Measurements from ENCODE around the gene DIP2B.

DIP2B gene

GRCh38 chr12:50635364-50635763 is 130.6 kb downstream of the DIP2B start:
- no peak for TF ChIP-seq ZNF274 (IDR thresholded peaks at IDR 0.05; ENCODE audit: low read depth, low read length)
- TF ChIP-seq SUZ12 (IDR thresholded peaks at IDR 0.05; ENCODE audit: extremely low read depth, insufficient read depth, insufficient read length): no peak
- no peak for TF ChIP-seq YY1 (IDR thresholded peaks at IDR 0.05; ENCODE audit: insufficient read depth, insufficient read length)
- Histone ChIP-seq H3K27me3 (ENCODE audit: insufficient read depth, insufficient read length) (no peaks in the 10 kb centered on the region), H3K9me3 (ENCODE audit: insufficient read depth, low read length) (no peaks in the 10 kb centered on the region), H3K4me3 (ENCODE audit: insufficient read length, low read depth) (no peak overlapping the region), H3K9ac (ENCODE audit: insufficient read length, low read depth) (no peak overlapping the region), H3K36me3 (ENCODE audit: insufficient read depth, insufficient read length, low read length) (no peaks in the 10 kb centered on the region), H3K4me1 (ENCODE audit: insufficient read depth, insufficient read length) (no peaks in the 10 kb centered on the region)
- DNase-seq (ENCODE audit: low read depth, low spot score): no peak

DNA sequence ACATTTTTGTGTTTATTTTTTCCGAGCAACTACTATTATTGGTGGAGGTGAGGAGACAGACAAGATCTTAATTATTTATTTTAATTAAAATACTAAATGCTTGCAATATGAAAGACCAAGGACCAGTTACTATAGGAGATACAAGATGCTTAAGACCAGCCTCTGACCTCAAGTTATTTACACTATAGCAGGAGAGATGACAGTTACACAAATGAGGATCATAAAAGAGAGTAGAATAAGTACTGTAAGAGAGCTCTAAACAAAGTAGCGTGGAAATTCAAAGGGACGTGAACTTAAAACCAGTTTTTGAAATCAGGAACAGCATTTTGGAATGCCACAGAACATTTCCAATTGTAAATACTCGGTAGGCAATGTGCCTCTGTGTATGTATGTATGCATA is 131.1 kb downstream of the DIP2B start:
- Histone ChIP-seq H3K27me3 (ENCODE audit: insufficient read depth, insufficient read length) (no peaks in the 10 kb centered on the region), H3K36me3 (ENCODE audit: insufficient read depth, insufficient read length, low read length) (no peaks in the 10 kb centered on the region), H3K4me3 (ENCODE audit: insufficient read length, low read depth) (no peak overlapping the region), H3K4me1 (ENCODE audit: insufficient read depth, insufficient read length) (no peaks in the 10 kb centered on the region), H3K9me3 (ENCODE audit: insufficient read depth, low read length) (no peaks in the 10 kb centered on the region), H3K9ac (ENCODE audit: insufficient read length, low read depth) (no peak overlapping the region)
- DNase-seq (ENCODE audit: low read depth, low spot score): no peak
- TF ChIP-seq YY1 (IDR thresholded peaks at IDR 0.05; ENCODE audit: insufficient read depth, insufficient read length) (no peak), SUZ12 (IDR thresholded peaks at IDR 0.05; ENCODE audit: extremely low read depth, insufficient read depth, insufficient read length) (no peak), ZNF274 (IDR thresholded peaks at IDR 0.05; ENCODE audit: low read depth, low read length) (no peak)

GRCh38 chr12:50636505-50636904 is 131.7 kb downstream of the DIP2B start:
- Histone ChIP-seq H3K4me3 (ENCODE audit: insufficient read length, low read depth) (no peak overlapping the region), H3K4me1 (ENCODE audit: insufficient read depth, insufficient read length) (no peaks in the 10 kb centered on the region), H3K9me3 (ENCODE audit: insufficient read depth, low read length) (no peaks in the 10 kb centered on the region), H3K9ac (ENCODE audit: insufficient read length, low read depth) (no peak overlapping the region), H3K27me3 (ENCODE audit: insufficient read depth, insufficient read length) (no peaks in the 10 kb centered on the region), H3K36me3 (ENCODE audit: insufficient read depth, insufficient read length, low read length) (peaks cover 3% of the 10 kb centered on the region)
- TF ChIP-seq ZNF274 (IDR thresholded peaks at IDR 0.05; ENCODE audit: low read depth, low read length): no peak
- no peak for TF ChIP-seq YY1 (IDR thresholded peaks at IDR 0.05; ENCODE audit: insufficient read depth, insufficient read length)
- TF ChIP-seq SUZ12 (IDR thresholded peaks at IDR 0.05; ENCODE audit: extremely low read depth, insufficient read depth, insufficient read length): no peak
- DNase-seq (ENCODE audit: low read depth, low spot score): no peak

DNA sequence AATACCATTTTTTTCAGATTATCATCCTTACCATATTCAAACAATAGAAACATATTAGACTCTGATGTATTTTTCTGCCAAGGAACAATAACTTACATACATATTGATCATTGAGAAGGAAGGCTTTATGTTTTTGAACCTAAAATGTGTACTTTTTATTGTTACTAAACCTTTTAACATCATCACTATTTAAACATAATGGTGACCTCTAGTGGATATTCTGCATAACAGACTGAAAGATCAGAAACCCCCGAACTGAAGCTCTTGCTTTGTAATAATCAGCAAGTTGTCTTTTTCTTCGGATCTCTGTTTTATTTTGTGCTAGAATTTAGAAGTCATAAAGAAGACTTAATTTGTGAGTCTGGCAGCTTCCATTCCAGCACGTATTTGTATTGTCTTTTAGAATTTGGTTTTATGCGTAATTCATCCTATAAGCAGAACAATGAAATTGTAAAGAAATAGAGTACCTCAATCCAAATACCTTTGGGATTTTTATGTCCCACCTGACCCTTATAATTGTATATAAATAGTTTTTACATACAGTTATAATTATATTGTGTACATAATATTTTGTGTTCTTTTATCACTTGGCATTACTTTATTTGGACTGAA is 133.2 kb downstream of the DIP2B start:
- no peaks in the 10 kb centered on the region for H3K9me3 ChIP-seq (ENCODE audit: insufficient read depth, low read length)
- no peak for DNase-seq (ENCODE audit: low read depth, low spot score)
- no peaks in the 10 kb centered on the region for H3K4me1 ChIP-seq (ENCODE audit: insufficient read depth, insufficient read length)
- H3K4me3 ChIP-seq (ENCODE audit: insufficient read length, low read depth): no peak overlapping the region
- peaks cover 5% of the 10 kb centered on the region for H3K36me3 ChIP-seq (ENCODE audit: insufficient read depth, insufficient read length, low read length)
- TF ChIP-seq ZNF274 (IDR thresholded peaks at IDR 0.05; ENCODE audit: low read depth, low read length): no peak
- TF ChIP-seq YY1 (IDR thresholded peaks at IDR 0.05; ENCODE audit: insufficient read depth, insufficient read length): no peak
- TF ChIP-seq SUZ12 (IDR thresholded peaks at IDR 0.05; ENCODE audit: extremely low read depth, insufficient read depth, insufficient read length): no peak
- no peak overlapping the region for H3K9ac ChIP-seq (ENCODE audit: insufficient read length, low read depth)
- no peaks in the 10 kb centered on the region for H3K27me3 ChIP-seq (ENCODE audit: insufficient read depth, insufficient read length)

DNA sequence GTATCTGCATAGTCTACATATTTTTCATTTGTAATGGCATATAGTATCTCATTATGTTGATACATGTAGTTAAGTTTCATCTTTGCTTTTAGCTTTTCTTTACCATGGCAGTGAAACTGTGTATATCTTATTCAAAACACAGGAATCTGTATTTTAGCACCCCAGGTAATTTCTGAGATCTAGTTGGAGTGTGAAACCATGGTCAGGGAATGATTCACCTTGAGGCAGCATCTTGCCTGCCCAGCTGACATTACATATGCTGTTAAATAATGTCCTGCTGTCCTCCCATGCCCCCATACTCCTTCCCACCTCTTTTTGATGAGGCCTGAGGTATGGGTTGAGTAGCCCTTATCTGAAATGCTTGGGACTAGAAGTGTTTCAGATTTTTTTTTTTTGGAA is 133.7 kb downstream of the DIP2B start:
- H3K4me1 ChIP-seq (ENCODE audit: insufficient read depth, insufficient read length): no peaks in the 10 kb centered on the region
- H3K9ac ChIP-seq (ENCODE audit: insufficient read length, low read depth): no peak overlapping the region
- H3K4me3 ChIP-seq (ENCODE audit: insufficient read length, low read depth): no peak overlapping the region
- H3K27me3 ChIP-seq (ENCODE audit: insufficient read depth, insufficient read length): no peaks in the 10 kb centered on the region
- no peaks in the 10 kb centered on the region for H3K9me3 ChIP-seq (ENCODE audit: insufficient read depth, low read length)
- DNase-seq (ENCODE audit: low read depth, low spot score): no peak
- TF ChIP-seq SUZ12 (IDR thresholded peaks at IDR 0.05; ENCODE audit: extremely low read depth, insufficient read depth, insufficient read length) (no peak), ZNF274 (IDR thresholded peaks at IDR 0.05; ENCODE audit: low read depth, low read length) (no peak), YY1 (IDR thresholded peaks at IDR 0.05; ENCODE audit: insufficient read depth, insufficient read length) (no peak)
- H3K36me3 ChIP-seq (ENCODE audit: insufficient read depth, insufficient read length, low read length): peaks cover 5% of the 10 kb centered on the region

DNA sequence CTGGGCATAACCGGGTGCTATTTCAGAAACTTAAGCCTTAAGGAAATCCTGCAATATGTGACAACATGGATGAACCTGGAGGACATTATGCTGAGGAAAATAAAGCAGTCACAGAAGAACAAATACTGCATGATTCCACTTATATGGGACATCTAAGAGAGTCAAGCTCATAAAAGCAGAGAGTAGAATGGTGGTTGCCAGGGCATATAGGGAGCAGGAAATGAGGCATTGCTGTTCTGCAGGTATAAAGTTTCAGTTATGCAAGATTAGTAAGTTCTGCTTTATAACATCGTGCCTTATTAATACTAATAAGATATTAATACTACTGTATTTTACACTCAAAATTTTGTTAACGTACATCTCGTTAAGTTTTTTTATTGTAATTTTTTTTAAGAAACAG is 134.9 kb downstream of the DIP2B start:
- Histone ChIP-seq H3K36me3 (ENCODE audit: insufficient read depth, insufficient read length, low read length) (peaks cover 5% of the 10 kb centered on the region), H3K27me3 (ENCODE audit: insufficient read depth, insufficient read length) (no peaks in the 10 kb centered on the region), H3K4me3 (ENCODE audit: insufficient read length, low read depth) (no peak overlapping the region), H3K9me3 (ENCODE audit: insufficient read depth, low read length) (no peaks in the 10 kb centered on the region), H3K4me1 (ENCODE audit: insufficient read depth, insufficient read length) (no peaks in the 10 kb centered on the region), H3K9ac (ENCODE audit: insufficient read length, low read depth) (no peak overlapping the region)
- TF ChIP-seq YY1 (IDR thresholded peaks at IDR 0.05; ENCODE audit: insufficient read depth, insufficient read length) (no peak), ZNF274 (IDR thresholded peaks at IDR 0.05; ENCODE audit: low read depth, low read length) (no peak), SUZ12 (IDR thresholded peaks at IDR 0.05; ENCODE audit: extremely low read depth, insufficient read depth, insufficient read length) (no peak)
- DNase-seq (ENCODE audit: low read depth, low spot score): no peak

GRCh38 chr12:50640321-50640939 is 135.6 kb downstream of the DIP2B start:
- no peak for TF ChIP-seq ZNF274 (IDR thresholded peaks at IDR 0.05; ENCODE audit: low read depth, low read length)
- no peak for TF ChIP-seq YY1 (IDR thresholded peaks at IDR 0.05; ENCODE audit: insufficient read depth, insufficient read length)
- no peak for TF ChIP-seq SUZ12 (IDR thresholded peaks at IDR 0.05; ENCODE audit: extremely low read depth, insufficient read depth, insufficient read length)
- Histone ChIP-seq H3K36me3 (ENCODE audit: insufficient read depth, insufficient read length, low read length) (peaks cover 5% of the 10 kb centered on the region), H3K27me3 (ENCODE audit: insufficient read depth, insufficient read length) (no peaks in the 10 kb centered on the region), H3K9me3 (ENCODE audit: insufficient read depth, low read length) (no peaks in the 10 kb centered on the region), H3K9ac (ENCODE audit: insufficient read length, low read depth) (no peak overlapping the region), H3K4me1 (ENCODE audit: insufficient read depth, insufficient read length) (no peaks in the 10 kb centered on the region), H3K4me3 (ENCODE audit: insufficient read length, low read depth) (no peak overlapping the region)
- DNase-seq (ENCODE audit: low read depth, low spot score): no peak
